ENCODE data around the gene ZNF552. TPM values are rescaled to one million over a fixed set of nuclear protein-coding genes. Genes with fewer than 3 reads are reported as not detected.
"Not testable (repeated sequence)": the region's sequence is repeated elsewhere in the genome, so short reads cannot be mapped to it uniquely, and the experiment has no call there.

Gene ZNF552
- total RNA-seq, 1 donor from 2014 or later: 19.0 TPM

- no peaks in the 10 kb centered on the region for H3K4me1 Mint-ChIP-seq (ENCODE audit: unreplicated experiment)
- H3K27me3 Mint-ChIP-seq: no peaks in the 10 kb centered on the region
- H3K9me3 Mint-ChIP-seq: no peaks in the 10 kb centered on the region
- DNase-seq (ENCODE audit: extremely low spot score, unreplicated experiment): no peak
- H3K36me3 Mint-ChIP-seq: peaks cover 30% of the 10 kb centered on the region
- H3K4me3 Mint-ChIP-seq: no peak overlapping the region
- TF ChIP-seq CTCF (conservative IDR thresholded peaks at IDR 0.05): no peak
- H3K27ac Mint-ChIP-seq: no peak overlapping the region
Observed at GRCh38 chr19:57841122-57841763, 26.5 kb upstream of the ZNF552 start.

DNA sequence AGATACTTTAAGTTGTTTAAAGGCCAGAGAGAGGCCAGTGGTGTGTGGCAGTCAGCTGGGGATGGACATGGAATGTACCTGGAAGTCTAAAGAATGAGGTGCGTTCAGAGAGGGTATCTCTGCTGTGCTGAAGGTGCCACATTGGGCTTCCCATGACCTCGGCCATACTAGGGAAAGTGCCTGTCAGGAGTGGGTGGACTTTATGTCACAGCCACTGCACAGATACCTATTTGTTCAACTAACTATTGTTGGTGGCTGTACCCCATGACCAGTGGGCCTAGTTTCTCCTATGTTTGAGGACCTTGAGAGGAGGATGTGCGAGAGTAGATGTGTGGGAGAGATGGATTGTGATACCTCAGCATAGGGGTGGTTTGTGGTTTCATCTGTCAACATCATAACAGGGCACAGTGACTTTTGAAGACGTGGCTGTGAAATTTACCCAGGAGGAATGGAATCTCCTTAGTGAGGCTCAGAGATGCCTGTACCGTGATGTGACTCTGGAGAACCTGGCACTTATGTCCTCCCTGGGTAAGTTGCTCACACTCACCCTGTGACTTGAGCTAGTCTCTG, 24.0 kb upstream of the ZNF552 start:
- H3K9me3 Mint-ChIP-seq, H3K27ac Mint-ChIP-seq, H3K4me3 Mint-ChIP-seq: not testable (repeated sequence)

GRCh38 chr19:57836991-57837390, 22.3 kb upstream of the ZNF552 start:
- peaks cover 17% of the 10 kb centered on the region for H3K36me3 Mint-ChIP-seq
- H3K27me3 Mint-ChIP-seq; DNase-seq (ENCODE audit: extremely low spot score, unreplicated experiment); H3K27ac Mint-ChIP-seq; H3K4me3 Mint-ChIP-seq; H3K4me1 Mint-ChIP-seq (ENCODE audit: unreplicated experiment); H3K9me3 Mint-ChIP-seq: not testable (repeated sequence)

More for the DNA sequence above, 24.0 kb upstream of the ZNF552 start:
- H3K27me3 Mint-ChIP-seq; DNase-seq (ENCODE audit: extremely low spot score, unreplicated experiment); H3K4me1 Mint-ChIP-seq (ENCODE audit: unreplicated experiment): not testable (repeated sequence)
- H3K36me3 Mint-ChIP-seq: peaks cover 22% of the 10 kb centered on the region

DNA sequence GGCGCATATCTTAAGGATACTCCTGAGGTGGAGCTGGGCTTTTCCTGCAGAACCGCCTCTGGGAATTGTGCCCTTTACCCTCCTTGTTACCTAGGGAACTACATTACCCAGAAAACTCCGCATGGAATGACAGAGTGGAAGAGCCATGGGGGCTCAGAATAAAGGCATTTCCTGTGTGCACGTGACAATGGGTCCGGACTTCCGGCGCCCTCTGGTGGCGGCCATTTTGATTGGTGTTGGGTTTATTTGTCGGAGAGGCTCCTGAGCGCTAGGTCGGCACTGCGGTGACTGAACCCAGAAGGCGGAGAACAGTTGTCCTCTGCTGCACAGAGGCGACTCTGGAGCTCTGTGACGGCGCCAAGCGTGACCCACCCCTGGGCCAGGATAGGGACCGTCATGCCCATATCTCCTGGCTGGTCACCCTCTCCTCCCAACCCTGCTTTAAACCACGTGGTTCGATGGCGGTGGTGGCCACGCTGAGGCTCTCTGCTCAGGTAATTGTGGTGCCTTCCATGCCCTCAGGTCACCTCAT, 15.4 kb upstream of the ZNF552 start, which contains the start of gene ZNF587B:
TSS of gene ZNF587B (plus strand) at position 229 of the 532 bp plus-strand sequence. CDS start at position 459, 230 bp downstream.
- Mint-ChIP-seq H3K4me1 (ENCODE audit: unreplicated experiment) (peaks cover 25% of the 10 kb centered on the region), H3K4me3 (peak within 1 kb of the TSS; percentile 96), H3K27me3 (no peaks in the 10 kb centered on the region), H3K9me3 (no peaks in the 10 kb centered on the region), H3K27ac (peak within 1 kb of the TSS; percentile 96), H3K36me3 (peaks cover 43% of the 10 kb centered on the region)
- TF ChIP-seq CTCF (conservative IDR thresholded peaks at IDR 0.05): peak; percentile 62
- peak; percentile 86 for DNase-seq (ENCODE audit: extremely low spot score, unreplicated experiment)

DNA sequence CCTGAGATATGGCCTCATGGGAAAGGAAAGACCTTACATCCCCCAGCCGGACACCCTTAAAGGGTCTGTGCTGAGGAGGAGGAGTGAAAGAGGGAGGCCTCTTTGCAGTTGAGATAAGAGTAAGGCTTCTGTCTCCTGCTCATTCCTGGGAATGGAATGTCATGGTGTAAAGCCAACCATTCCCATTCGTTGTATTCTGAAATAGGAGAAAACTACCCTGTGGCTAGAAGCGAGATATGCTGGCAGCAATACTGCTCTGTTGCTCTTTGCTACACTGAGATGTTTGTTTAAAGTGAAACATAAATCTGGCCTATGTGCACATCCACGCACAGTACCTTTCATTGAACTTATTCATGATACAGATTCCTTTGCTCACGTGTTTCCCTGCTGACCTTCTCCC, 14.6 kb upstream of the ZNF552 start:
- peaks cover 47% of the 10 kb centered on the region for H3K36me3 Mint-ChIP-seq
- no peak for DNase-seq (ENCODE audit: extremely low spot score, unreplicated experiment)
- no peaks in the 10 kb centered on the region for H3K9me3 Mint-ChIP-seq
- H3K4me1 Mint-ChIP-seq (ENCODE audit: unreplicated experiment): peaks cover 29% of the 10 kb centered on the region
- no peak for TF ChIP-seq CTCF (conservative IDR thresholded peaks at IDR 0.05)
- H3K27me3 Mint-ChIP-seq: no peaks in the 10 kb centered on the region
- peak overlapping the region; percentile 96 for H3K4me3 Mint-ChIP-seq
- peak overlapping the region; percentile 96 for H3K27ac Mint-ChIP-seq

GRCh38 chr19:57825511-57825910, 10.8 kb upstream of the ZNF552 start:
- Mint-ChIP-seq H3K4me1 (ENCODE audit: unreplicated experiment) (peaks cover 41% of the 10 kb centered on the region), H3K4me3 (no peak overlapping the region), H3K9me3 (no peaks in the 10 kb centered on the region), H3K36me3 (peaks cover 56% of the 10 kb centered on the region), H3K27me3 (no peaks in the 10 kb centered on the region), H3K27ac (no peak overlapping the region)
- no peak for DNase-seq (ENCODE audit: extremely low spot score, unreplicated experiment)
- TF ChIP-seq CTCF (conservative IDR thresholded peaks at IDR 0.05): no peak

DNA sequence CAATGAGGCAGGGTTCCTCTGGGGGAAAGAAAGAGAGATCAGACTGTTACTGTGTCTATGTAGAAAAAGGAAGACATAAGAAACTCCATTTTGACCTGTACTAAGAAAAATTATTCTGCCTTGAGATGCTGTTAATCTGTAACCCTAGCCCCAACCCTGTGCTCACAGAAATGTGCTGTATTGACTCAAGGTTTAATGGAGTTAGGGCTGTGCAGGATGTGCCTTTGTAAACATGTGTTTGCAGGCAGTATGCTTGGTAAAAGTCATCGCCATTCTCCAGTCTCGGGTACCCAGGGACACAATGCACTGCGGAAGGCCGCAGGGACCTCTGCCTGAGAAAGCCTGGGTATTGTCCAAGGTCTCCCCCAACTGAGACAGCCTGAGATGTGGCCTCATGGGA, 8.9 kb upstream of the ZNF552 start:
- Mint-ChIP-seq H3K4me3 (peak overlapping the region; percentile 18), H3K4me1 (ENCODE audit: unreplicated experiment) (peaks cover 42% of the 10 kb centered on the region), H3K36me3 (peaks cover 42% of the 10 kb centered on the region)
- not testable (repeated sequence) for H3K9me3 Mint-ChIP-seq; H3K27me3 Mint-ChIP-seq; H3K27ac Mint-ChIP-seq; DNase-seq (ENCODE audit: extremely low spot score, unreplicated experiment)

GRCh38 chr19:57823155-57823554, 8.4 kb upstream of the ZNF552 start:
- Mint-ChIP-seq H3K4me1 (ENCODE audit: unreplicated experiment) (peaks cover 46% of the 10 kb centered on the region), H3K4me3 (peak overlapping the region; percentile 33), H3K27ac (peak overlapping the region; percentile 42), H3K36me3 (peaks cover 42% of the 10 kb centered on the region)
- not testable (repeated sequence) for H3K9me3 Mint-ChIP-seq; DNase-seq (ENCODE audit: extremely low spot score, unreplicated experiment); H3K27me3 Mint-ChIP-seq

DNA sequence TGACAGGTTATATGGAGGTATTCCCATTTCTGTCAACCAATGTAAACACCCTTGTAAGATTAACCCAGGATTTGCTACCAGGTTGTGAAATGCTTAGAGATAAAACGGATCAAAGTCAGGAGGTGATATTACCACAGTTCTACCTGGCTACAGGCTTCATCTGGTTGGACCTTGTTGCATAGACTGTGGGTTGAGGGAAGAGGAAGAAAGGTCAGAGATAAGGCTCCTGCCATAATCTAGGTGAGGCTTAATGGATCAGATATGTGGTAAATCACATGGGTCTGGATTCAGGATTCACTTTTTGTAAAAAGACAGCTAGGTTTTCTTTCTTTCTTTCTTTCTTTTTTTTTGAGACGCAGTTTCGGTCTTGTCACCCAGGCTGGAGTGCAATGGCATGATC, 6.8 kb upstream of the ZNF552 start:
- H3K27me3 Mint-ChIP-seq; H3K9me3 Mint-ChIP-seq; DNase-seq (ENCODE audit: extremely low spot score, unreplicated experiment): not testable (repeated sequence)
- Mint-ChIP-seq H3K36me3 (peaks cover 33% of the 10 kb centered on the region), H3K27ac (peak overlapping the region; percentile 96), H3K4me3 (peak overlapping the region; percentile 96), H3K4me1 (ENCODE audit: unreplicated experiment) (peaks cover 47% of the 10 kb centered on the region)

DNA sequence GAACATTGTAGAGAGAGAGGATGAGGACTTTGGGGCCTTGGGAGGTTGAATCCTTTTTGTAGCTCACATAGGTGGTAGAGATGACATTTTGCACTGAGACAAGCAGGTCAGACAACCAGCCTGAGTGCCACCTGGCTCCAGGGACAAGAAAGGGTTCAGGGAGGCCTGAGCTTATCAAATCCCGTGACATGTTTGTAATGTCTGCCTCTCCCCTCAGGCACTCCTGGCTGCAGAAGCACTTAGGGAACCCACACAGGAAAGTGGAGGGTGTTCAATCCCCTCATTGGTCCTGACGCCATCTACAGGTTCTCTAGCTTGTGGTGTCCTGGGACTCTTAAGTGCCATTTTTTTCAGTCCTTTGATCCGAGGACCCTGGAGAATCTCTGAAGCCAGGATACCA, 6.4 kb upstream of the ZNF552 start:
- Mint-ChIP-seq H3K36me3 (peaks cover 31% of the 10 kb centered on the region), H3K4me3 (peak overlapping the region; percentile 96), H3K27ac (peak overlapping the region; percentile 96), H3K4me1 (ENCODE audit: unreplicated experiment) (peaks cover 51% of the 10 kb centered on the region)
- not testable (repeated sequence) for DNase-seq (ENCODE audit: extremely low spot score, unreplicated experiment); H3K27me3 Mint-ChIP-seq; H3K9me3 Mint-ChIP-seq
